Heart right ventricle (tissue), 16 donors: Measurements from ENCODE around the gene SPARCL1. TPM values are rescaled to one million over a fixed set of nuclear protein-coding genes. Genes with fewer than 3 reads are reported as not detected.

Experiments
- ATAC-seq, 8 donors: fragments of 200-7000 bp; cut with Tn5 transposase; one replicate each; pipeline ENCODE4 v1.9.1; 2020; ENCODE audit warnings: mild to moderate bottlenecking in 8 of 8, moderate library complexity in 8 of 8, moderate number of reproducible peaks in 1 of 8
- DNase-seq, 2 donors: peaks; one replicate each; pipeline ENCODE4 v3.0.0-alpha.2; 2020
- H3K27ac ChIP-seq, 10 donors: fragments of 200-600 bp; sonication (generic) in 2 of 10; one replicate each; pipeline versions ENCODE4 v1.5.0 to v1.8.0; 2020 to 2022; ENCODE audit warnings: mild to moderate bottlenecking in 3 of 10
- H3K27me3 ChIP-seq, 7 donors: fragments of 200-600 bp; one replicate each; pipeline ENCODE4 v1.8.0; 2021 to 2022; ENCODE audit warnings: mild to moderate bottlenecking in 2 of 7
- H3K36me3 ChIP-seq, 9 donors: fragments of 200-600 bp; sonication (generic) in 1 of 9; one replicate each; pipeline versions ENCODE4 v1.5.0 to v1.8.0; 2020 to 2022; ENCODE audit warnings: mild to moderate bottlenecking in 2 of 9
- H3K4me1 ChIP-seq, 9 donors: fragments of 200-600 bp; sonication (generic) in 1 of 9; one replicate each; pipeline versions ENCODE4 v1.5.0 to v1.8.0; 2020 to 2022; ENCODE audit warnings: mild to moderate bottlenecking in 4 of 9
- H3K4me3 ChIP-seq, 10 donors: fragments of 200-600 bp; sonication (generic) in 2 of 10; one replicate each; pipeline versions ENCODE4 v1.5.0 to v1.8.0; 2020 to 2022; ENCODE audit warnings: mild to moderate bottlenecking in 7 of 10, moderate library complexity in 2 of 10
- H3K9me3 ChIP-seq, 11 donors: fragments of 200-600 bp in 10 of 11; sonication (generic) in 2 of 11; one replicate each; pipeline versions ENCODE4 v1.5.0 to v1.8.0; 2013 to 2022; ENCODE audit warnings: mild to moderate bottlenecking in 2 of 11, control low read depth in 1 of 11, moderate library complexity in 1 of 11
- WGBS, 2 donors: extraction: QIAGEN DNeasy Blood & Tissue Kit; methylation state at CpG; one replicate each; pipeline ENCODE4 v1.1.7; 2013; ENCODE audit warnings: inconsistent platforms in 1 of 2; 5-methylcytosine and 5-hydroxymethylcytosine counted together
- intact Hi-C, 10 donors: fragments of 100-400 bp; cut with DNase I; formaldehyde crosslinking; loops; one replicate each; pipeline versions ENCODE4 v1.11.1 to v1.14.2; 2022
- polyA plus RNA-seq, 2 donors: library from polyadenylated mRNA; stranded (reverse); fragments of 200-250 nt; gene quantifications; one replicate each; pipeline ENCODE4 v1.2.3, GENCODE V29; 2013
- total RNA-seq, 10 donors: library from RNA; stranded (reverse); fragmentation: NEBNext Ultra II Directional in 3 of 10; extraction: Animal tissue kit (Norgen Biotek cat#: 25700) in 3 of 10; gene quantifications; one replicate each; pipeline versions ENCODE4 v1.2.1 to v1.2.4, GENCODE V29; 2021 to 2023
- TF ChIP-seq, protein P1 (sequence below), 9 donors: fragments of 200-600 bp; sonication (generic) in 2 of 9; IDR thresholded peaks; one replicate each; pipeline versions ENCODE4 v1.5.0 to v1.8.0; 2021 to 2022; ENCODE audit warnings: antibody characterized with exemption in 9 of 9, mild to moderate bottlenecking in 5 of 9, moderate library complexity in 1 of 9
- donor health status: Arrhythmogenic right ventricular cardiomyopathy.
- donor health status: ischemic (EF 13 %, LVEDD 7.1; RV severe dilation, severe dysfunction).
- donor health status: healthy with polysubstance abuse.
- donor health status: DM: no; HTN: yes; CAD: no.
- donor health status: DM: no; HTN: no; CAD: no.
- donor health status: ischemic (EF 25% LVEDD 6.9; RV normal size, moderate dysfunction).
- donor health status: ischemic (EF 25% LVEDD 5.7; RV mildly dilated, moderate dysfunction).
- donor health status: healthy.
- donor health status: DM: yes; HTN: yes; CAD: no.
- donor health status: Ischemic cardiomyopathy.
- donor health status: ischemic (EF 35%, LVEDD 5.7; RV mildly dilated, moderate dysfunction).
- donor health status: nonischemic (EF 11% LVEDD 7.7; RV severe dilation, severe dysfunction).
- donor health status: DM: yes; HTN: yes; CAD: no.
- donor health status: PGD.
- donor health status: ischemic (EF 29% LVEDD 5.4; RV normal size, mild dysfunction).
- donor health status: nonischemic (EF 23%, LVEDD 6.1; RV moderate dilation, normal function).

The SPARCL1 gene
- total and polyA plus RNA-seq, 12 donors: 131 to 553 (median 232) TPM

DNA sequence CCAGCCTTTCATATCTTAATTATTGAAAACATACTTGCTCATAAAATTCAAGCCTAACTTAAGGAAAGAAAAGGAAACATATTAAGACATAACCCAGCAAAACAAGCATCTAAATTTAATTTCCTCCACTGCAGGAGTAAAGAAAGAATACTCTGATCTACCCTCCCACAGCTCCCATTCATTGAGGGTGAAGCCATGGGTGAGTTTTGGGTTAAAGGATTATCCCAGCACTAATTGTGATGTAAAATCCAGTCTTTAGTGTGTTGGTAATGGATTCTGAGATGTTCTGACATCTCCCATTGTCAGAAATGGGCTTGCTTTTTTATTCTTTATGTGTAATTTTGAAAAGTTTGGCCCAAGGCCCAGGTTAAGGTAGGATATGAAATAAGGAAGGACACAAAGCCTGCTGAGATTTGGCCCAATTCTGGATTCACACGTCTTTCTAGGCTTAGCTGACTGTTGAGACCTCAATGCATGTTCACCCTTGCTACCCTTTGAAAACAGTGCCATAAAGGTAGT, 50.4 kb downstream of the SPARCL1 start:
- Histone ChIP-seq H3K27me3 (no peaks in the 10 kb centered on the region), H3K27ac (peak overlapping the region in 1 of 10 donors; percentile 45), H3K9me3 (peaks cover 0 to 6% (median 0%) of the 10 kb centered on the region in 11 donors), H3K36me3 (peaks cover 0 to 100% (median 18%) of the 10 kb centered on the region in 9 donors), H3K4me3 (no peak overlapping the region), H3K4me1 (peaks cover 0 to 43% (median 0%) of the 10 kb centered on the region in 9 donors)
- DNase-seq (no peak), ATAC-seq (no peak)
- intact Hi-C loops: loop anchor here in 1 of 10 donors (10.0 kb wide), 1 partner anchor 366 kb away; no protein-coding TSS in a partner anchor
- 54 to 59% methylated on average over 1 of the region's 1 CpG for WGBS, 2 donors
- TF ChIP-seq, protein P1, sequence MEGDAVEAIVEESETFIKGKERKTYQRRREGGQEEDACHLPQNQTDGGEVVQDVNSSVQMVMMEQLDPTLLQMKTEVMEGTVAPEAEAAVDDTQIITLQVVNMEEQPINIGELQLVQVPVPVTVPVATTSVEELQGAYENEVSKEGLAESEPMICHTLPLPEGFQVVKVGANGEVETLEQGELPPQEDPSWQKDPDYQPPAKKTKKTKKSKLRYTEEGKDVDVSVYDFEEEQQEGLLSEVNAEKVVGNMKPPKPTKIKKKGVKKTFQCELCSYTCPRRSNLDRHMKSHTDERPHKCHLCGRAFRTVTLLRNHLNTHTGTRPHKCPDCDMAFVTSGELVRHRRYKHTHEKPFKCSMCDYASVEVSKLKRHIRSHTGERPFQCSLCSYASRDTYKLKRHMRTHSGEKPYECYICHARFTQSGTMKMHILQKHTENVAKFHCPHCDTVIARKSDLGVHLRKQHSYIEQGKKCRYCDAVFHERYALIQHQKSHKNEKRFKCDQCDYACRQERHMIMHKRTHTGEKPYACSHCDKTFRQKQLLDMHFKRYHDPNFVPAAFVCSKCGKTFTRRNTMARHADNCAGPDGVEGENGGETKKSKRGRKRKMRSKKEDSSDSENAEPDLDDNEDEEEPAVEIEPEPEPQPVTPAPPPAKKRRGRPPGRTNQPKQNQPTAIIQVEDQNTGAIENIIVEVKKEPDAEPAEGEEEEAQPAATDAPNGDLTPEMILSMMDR (IDR thresholded peaks at IDR 0.05): no peak

DNA sequence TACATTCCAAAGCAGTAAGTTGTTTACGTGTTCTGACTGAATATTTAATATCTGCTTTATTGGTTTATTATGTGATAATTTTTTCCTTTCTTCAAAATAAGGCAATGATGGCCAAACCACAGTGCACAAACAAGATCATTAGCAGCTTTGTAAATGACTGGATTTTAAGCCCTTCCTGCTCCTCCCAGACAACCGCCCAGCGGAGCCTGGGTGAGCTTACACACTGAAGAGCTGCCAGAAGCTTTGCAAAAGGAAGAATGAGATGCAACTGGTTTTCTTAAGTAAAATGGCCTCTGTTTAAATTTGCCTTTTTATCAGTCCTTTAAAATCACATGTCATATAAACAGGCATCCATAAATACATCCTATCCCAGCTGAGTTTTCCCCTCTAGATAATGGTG, 52.2 kb downstream of the SPARCL1 start:
- peak overlapping the region in 5 of 10 donors; percentile 11 to 68 (median 19) for H3K27ac ChIP-seq
- intact Hi-C loops: loop anchor here in 1 of 10 donors (10.0 kb wide), 1 partner anchor 368 kb away; no protein-coding TSS in a partner anchor

DNA sequence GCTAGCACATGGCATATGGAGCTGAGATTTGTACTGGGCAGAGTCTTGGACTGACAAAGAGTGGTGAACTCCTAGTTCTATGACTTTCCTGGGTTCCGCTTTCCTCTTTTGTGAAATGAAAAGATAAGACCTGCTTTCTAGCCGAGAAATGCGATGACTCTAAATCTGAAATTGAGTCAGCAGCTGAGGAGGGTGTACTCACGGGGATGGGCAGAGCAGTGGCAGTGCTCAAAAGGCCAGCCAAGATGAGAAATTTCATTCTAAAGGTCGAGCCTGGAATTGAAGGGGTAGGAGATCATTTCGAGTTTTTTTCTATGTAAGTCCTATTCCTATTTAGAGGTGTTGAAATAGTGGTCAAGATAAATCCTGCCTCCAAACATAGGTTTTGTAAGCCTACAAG, 59.8 kb downstream of the SPARCL1 start:
- no peak overlapping the region for H3K4me3 ChIP-seq
- WGBS, 2 donors: 64 to 68% methylated on average over 6 of the region's 6 CpGs
- ATAC-seq (peak in 2 of 8 donors; percentile 52 to 59), DNase-seq (no peak)
- intact Hi-C loops: loop anchor here in 8 of 10 donors (5.0 to 10.0 kb wide), 6 partner anchors 92 to 375 kb away; no protein-coding TSS in a partner anchor
- H3K27me3 ChIP-seq: no peaks in the 10 kb centered on the region
- TF ChIP-seq, protein P1 (IDR thresholded peaks at IDR 0.05): no peak
- peaks cover 0 to 41% (median 5%) of the 10 kb centered on the region in 9 donors for H3K36me3 ChIP-seq
- H3K27ac ChIP-seq: peak overlapping the region in 2 of 10 donors; percentile 10 to 19
- peaks cover 0 to 14% (median 0%) of the 10 kb centered on the region in 9 donors for H3K4me1 ChIP-seq
- no peaks in the 10 kb centered on the region for H3K9me3 ChIP-seq

More for the DNA sequence above, 52.2 kb downstream of the SPARCL1 start:
- Histone ChIP-seq H3K27me3 (no peaks in the 10 kb centered on the region), H3K4me3 (no peak overlapping the region), H3K4me1 (peaks cover 0 to 33% (median 0%) of the 10 kb centered on the region in 9 donors), H3K9me3 (no peaks in the 10 kb centered on the region), H3K36me3 (peaks cover 0 to 100% (median 24%) of the 10 kb centered on the region in 9 donors)
- ATAC-seq (peak in 2 of 8 donors; percentile 39 to 66), DNase-seq (no peak)
- TF ChIP-seq, protein P1 (IDR thresholded peaks at IDR 0.05): no peak
- WGBS, 2 donors: 74 to 82% methylated on average over 3 of the region's 3 CpGs

DNA sequence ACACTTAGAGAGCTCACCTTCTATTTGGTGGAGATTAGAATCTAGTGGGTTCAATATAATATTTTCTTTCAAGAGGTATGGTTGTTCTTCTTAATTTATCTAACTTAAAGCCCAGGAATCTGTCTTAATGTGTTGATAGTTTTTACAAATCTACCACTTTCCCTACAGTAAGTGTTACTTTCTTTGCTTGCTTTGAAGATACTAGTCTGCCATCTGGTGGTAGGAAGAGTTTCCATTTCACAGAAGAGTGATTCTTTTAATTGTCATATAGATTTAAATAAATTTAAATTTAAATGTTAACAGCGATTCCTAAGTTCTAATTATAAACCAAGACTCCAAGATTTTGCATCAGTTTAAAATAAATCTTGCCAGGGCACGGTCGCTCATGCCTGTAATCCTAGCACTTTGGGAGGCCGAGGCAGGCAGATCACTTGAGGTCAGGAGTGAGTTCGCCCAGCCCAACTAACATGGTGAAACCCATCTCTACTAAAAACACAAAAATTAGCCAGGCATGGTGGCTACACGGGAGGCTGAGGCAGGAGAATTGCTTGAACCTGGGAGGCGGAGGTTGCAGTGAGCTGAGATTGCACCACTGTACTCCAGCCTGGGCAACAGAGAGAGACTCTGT, 63.3 kb downstream of the SPARCL1 start:
- TF ChIP-seq, protein P1 (IDR thresholded peaks at IDR 0.05): peak; percentile 37 to 84 (median 72)
- H3K27me3 ChIP-seq: no peaks in the 10 kb centered on the region
- intact Hi-C loops: loop anchor here in 9 of 10 donors (1.0 to 10.0 kb wide), 8 partner anchors 89 to 379 kb away; no protein-coding TSS in a partner anchor
- no peak overlapping the region for H3K4me3 ChIP-seq
- peaks cover 0 to 14% (median 0%) of the 10 kb centered on the region in 9 donors for H3K4me1 ChIP-seq
- H3K36me3 ChIP-seq: peaks cover 0 to 7% (median 0%) of the 10 kb centered on the region in 9 donors
- H3K9me3 ChIP-seq: no peaks in the 10 kb centered on the region
- ATAC-seq: peak in 4 of 8 donors; percentile 19 to 64 (median 57)
- 55 to 60% methylated on average over 7 of the region's 7 CpGs for WGBS, 2 donors
- no peak for DNase-seq
- peak overlapping the region in 1 of 10 donors; percentile 29 for H3K27ac ChIP-seq
